ENCODE data around the gene SRRM3.
"Not testable (repeated sequence)": the region's sequence is repeated elsewhere in the genome, so short reads cannot be mapped to it uniquely, and the experiment has no call there.

SRRM3 gene

GRCh38 chr7:76267894-76268183, 66.1 kb downstream of the SRRM3 start:
- 25% methylated on average over 1 of the region's 4 CpGs for WGBS
- peaks cover 14% of the 10 kb centered on the region for H3K4me1 ChIP-seq (ENCODE audit: control insufficient read depth, insufficient read depth, low read depth, low read length)
- no peak overlapping the region for H4K8ac ChIP-seq (ENCODE audit: low read length)
- no peak overlapping the region for H2BK5ac ChIP-seq (ENCODE audit: low read depth, low read length, poor library complexity, severe bottlenecking)
- H3K23ac ChIP-seq (ENCODE audit: low read length in 2 of 2), result no peak overlapping the region
- no peak overlapping the region for H3K4me3 ChIP-seq (ENCODE audit: insufficient read depth in 1 of 2, low read depth in 1 of 2, low read length in 2 of 2)
- H3K9me3 ChIP-seq (ENCODE audit: control insufficient read depth, low read length), result no peaks in the 10 kb centered on the region
- no peak for DNase-seq
- H3K4ac ChIP-seq (ENCODE audit: low read depth in 1 of 2, low read length in 2 of 2), result no peak overlapping the region
- H2BK12ac ChIP-seq (ENCODE audit: low read length in 2 of 2), result no peak overlapping the region
- no peak overlapping the region for H3K18ac ChIP-seq (ENCODE audit: low read depth in 1 of 2, low read length in 2 of 2)
- peaks cover 53 to 54% of the 10 kb centered on the region in 2 experiments for H3K27me3 ChIP-seq (ENCODE audit: control insufficient read depth in 1 of 2, insufficient read depth in 1 of 2, low read length in 2 of 2)
- no peak overlapping the region for H2BK15ac ChIP-seq (ENCODE audit: low read depth, poor library complexity, severe bottlenecking)
- no peak overlapping the region for H2AFZ ChIP-seq (ENCODE audit: low read depth, low read length)
- no peak overlapping the region for H3K27ac ChIP-seq (ENCODE audit: low read length, poor library complexity, severe bottlenecking)
- H2BK120ac ChIP-seq (ENCODE audit: low read depth, low read length), result no peak overlapping the region
- no peak overlapping the region for H4K91ac ChIP-seq (ENCODE audit: low read length)
- H3K9ac ChIP-seq (ENCODE audit: low read length), result no peak overlapping the region
- no peaks in the 10 kb centered on the region for H3K36me3 ChIP-seq (ENCODE audit: control insufficient read depth in 1 of 2, insufficient read depth in 2 of 2, low read depth in 1 of 2, low read length in 2 of 2)
- no peaks in the 10 kb centered on the region for H3K79me1 ChIP-seq (replicated peaks; ENCODE audit: low read length, poor library complexity, severe bottlenecking)
- no peak overlapping the region for H3K4me2 ChIP-seq (ENCODE audit: low read length, poor library complexity, severe bottlenecking)
- no peak overlapping the region for H3K14ac ChIP-seq (ENCODE audit: low read length in 2 of 2)
- no peak overlapping the region for H2AK5ac ChIP-seq (ENCODE audit: low read length, severe bottlenecking)

- Histone ChIP-seq H3K4me1 (ENCODE audit: control insufficient read depth, insufficient read depth, low read depth, low read length) (peaks cover 14% of the 10 kb centered on the region), H3K27me3 (ENCODE audit: control insufficient read depth in 1 of 2, insufficient read depth in 1 of 2, low read length in 2 of 2) (peaks cover 57 to 59% of the 10 kb centered on the region in 2 experiments), H2AFZ (ENCODE audit: low read depth, low read length) (no peak overlapping the region), H4K8ac (ENCODE audit: low read length) (no peak overlapping the region), H2BK120ac (ENCODE audit: low read depth, low read length) (no peak overlapping the region), H3K79me1 (replicated peaks; ENCODE audit: low read length, poor library complexity, severe bottlenecking) (no peaks in the 10 kb centered on the region), H2AK5ac (ENCODE audit: low read length, severe bottlenecking) (no peak overlapping the region), H3K4ac (ENCODE audit: low read depth in 1 of 2, low read length in 2 of 2) (no peak overlapping the region), H2BK5ac (ENCODE audit: low read depth, low read length, poor library complexity, severe bottlenecking) (no peak overlapping the region), H2BK15ac (ENCODE audit: low read depth, poor library complexity, severe bottlenecking) (no peak overlapping the region), H3K18ac (ENCODE audit: low read depth in 1 of 2, low read length in 2 of 2) (no peak overlapping the region), H3K9me3 (ENCODE audit: control insufficient read depth, low read length) (no peaks in the 10 kb centered on the region), H3K36me3 (ENCODE audit: control insufficient read depth in 1 of 2, insufficient read depth in 2 of 2, low read depth in 1 of 2, low read length in 2 of 2) (no peaks in the 10 kb centered on the region), H2BK12ac (ENCODE audit: low read length in 2 of 2) (no peak overlapping the region), H4K91ac (ENCODE audit: low read length) (no peak overlapping the region), H3K14ac (ENCODE audit: low read length in 2 of 2) (no peak overlapping the region), H3K9ac (ENCODE audit: low read length) (no peak overlapping the region), H3K23ac (ENCODE audit: low read length in 2 of 2) (no peak overlapping the region), H3K4me2 (ENCODE audit: low read length, poor library complexity, severe bottlenecking) (no peak overlapping the region), H3K27ac (ENCODE audit: low read length, poor library complexity, severe bottlenecking) (no peak overlapping the region), H3K4me3 (ENCODE audit: insufficient read depth in 1 of 2, low read depth in 1 of 2, low read length in 2 of 2) (no peak overlapping the region)
- 57% methylated on average over 4 of the region's 5 CpGs for WGBS
- DNase-seq, result no peak
Observed at GRCh38 chr7:76268376-76268775, 66.7 kb downstream of the SRRM3 start.

- H2BK12ac ChIP-seq (ENCODE audit: low read length in 2 of 2), result no peak overlapping the region
- H4K91ac ChIP-seq (ENCODE audit: low read length), result no peak overlapping the region
- no peak overlapping the region for H3K27ac ChIP-seq (ENCODE audit: low read length, poor library complexity, severe bottlenecking)
- 26% methylated on average over 5 of the region's 5 CpGs for WGBS
- H3K79me1 ChIP-seq (replicated peaks; ENCODE audit: low read length, poor library complexity, severe bottlenecking), result no peaks in the 10 kb centered on the region
- no peak overlapping the region for H4K8ac ChIP-seq (ENCODE audit: low read length)
- H2BK5ac ChIP-seq (ENCODE audit: low read depth, low read length, poor library complexity, severe bottlenecking), result no peak overlapping the region
- no peak overlapping the region for H2AK5ac ChIP-seq (ENCODE audit: low read length, severe bottlenecking)
- no peak overlapping the region for H3K4ac ChIP-seq (ENCODE audit: low read depth in 1 of 2, low read length in 2 of 2)
- peaks cover 14% of the 10 kb centered on the region for H3K4me1 ChIP-seq (ENCODE audit: control insufficient read depth, insufficient read depth, low read depth, low read length)
- no peaks in the 10 kb centered on the region for H3K36me3 ChIP-seq (ENCODE audit: control insufficient read depth in 1 of 2, insufficient read depth in 2 of 2, low read depth in 1 of 2, low read length in 2 of 2)
- peaks cover 70 to 72% of the 10 kb centered on the region in 2 experiments for H3K27me3 ChIP-seq (ENCODE audit: control insufficient read depth in 1 of 2, insufficient read depth in 1 of 2, low read length in 2 of 2)
- H3K9ac ChIP-seq (ENCODE audit: low read length), result no peak overlapping the region
- no peaks in the 10 kb centered on the region for H3K9me3 ChIP-seq (ENCODE audit: control insufficient read depth, low read length)
- no peak for DNase-seq
- no peak overlapping the region for H2BK120ac ChIP-seq (ENCODE audit: low read depth, low read length)
- no peak overlapping the region for H3K4me2 ChIP-seq (ENCODE audit: low read length, poor library complexity, severe bottlenecking)
- no peak overlapping the region for H3K23ac ChIP-seq (ENCODE audit: low read length in 2 of 2)
- H3K4me3 ChIP-seq (ENCODE audit: insufficient read depth in 1 of 2, low read depth in 1 of 2, low read length in 2 of 2), result no peak overlapping the region
- no peak overlapping the region for H3K14ac ChIP-seq (ENCODE audit: low read length in 2 of 2)
- H2BK15ac ChIP-seq (ENCODE audit: low read depth, poor library complexity, severe bottlenecking), result no peak overlapping the region
- H2AFZ ChIP-seq (ENCODE audit: low read depth, low read length), result no peak overlapping the region
- no peak overlapping the region for H3K18ac ChIP-seq (ENCODE audit: low read depth in 1 of 2, low read length in 2 of 2)
Observed at GRCh38 chr7:76269895-76270294, 68.2 kb downstream of the SRRM3 start.

GRCh38 chr7:76271384-76271783, 69.7 kb downstream of the SRRM3 start:
- Histone ChIP-seq H3K27me3 (ENCODE audit: control insufficient read depth in 1 of 2, insufficient read depth in 1 of 2, low read length in 2 of 2) (peaks cover 74 to 80% of the 10 kb centered on the region in 2 experiments), H3K4me1 (ENCODE audit: control insufficient read depth, insufficient read depth, low read depth, low read length) (peaks cover 12% of the 10 kb centered on the region)
- H3K4me2 ChIP-seq (ENCODE audit: low read length, poor library complexity, severe bottlenecking); H3K27ac ChIP-seq (ENCODE audit: low read length, poor library complexity, severe bottlenecking); H2BK15ac ChIP-seq (ENCODE audit: low read depth, poor library complexity, severe bottlenecking); H3K4ac ChIP-seq (ENCODE audit: low read depth in 1 of 2, low read length in 2 of 2); H3K9ac ChIP-seq (ENCODE audit: low read length); DNase-seq; H2AK5ac ChIP-seq (ENCODE audit: low read length, severe bottlenecking); H3K18ac ChIP-seq (ENCODE audit: low read depth in 1 of 2, low read length in 2 of 2); H3K79me1 ChIP-seq (replicated peaks; ENCODE audit: low read length, poor library complexity, severe bottlenecking); H3K9me3 ChIP-seq (ENCODE audit: control insufficient read depth, low read length); H2AFZ ChIP-seq (ENCODE audit: low read depth, low read length); H3K36me3 ChIP-seq (ENCODE audit: control insufficient read depth in 1 of 2, insufficient read depth in 2 of 2, low read depth in 1 of 2, low read length in 2 of 2); H2BK120ac ChIP-seq (ENCODE audit: low read depth, low read length); H3K14ac ChIP-seq (ENCODE audit: low read length in 2 of 2); H3K4me3 ChIP-seq (ENCODE audit: insufficient read depth in 1 of 2, low read depth in 1 of 2, low read length in 2 of 2); H2BK12ac ChIP-seq (ENCODE audit: low read length in 2 of 2); H2BK5ac ChIP-seq (ENCODE audit: low read depth, low read length, poor library complexity, severe bottlenecking); H4K91ac ChIP-seq (ENCODE audit: low read length); H3K23ac ChIP-seq (ENCODE audit: low read length in 2 of 2); H4K8ac ChIP-seq (ENCODE audit: low read length): not testable (repeated sequence)
- WGBS, result no CpG with 5 or more reads among the region's 2 CpGs

All from mesenchymal stem cell (in vitro differentiated cells and primary cell).